LNCaP clone FGC (cell line): ENCODE data around the gene ENTPD6.
"Not testable (repeated sequence)": the region's sequence is repeated elsewhere in the genome, so short reads cannot be mapped to it uniquely, and the experiment has no call there.

Source experiments
- DNase-seq: peaks from one replicate; pipeline ENCODE4 v3.0.0-alpha.2; 2011; ENCODE audit warnings: low read depth
- H3K4me3 ChIP-seq: 2 replicates; pipeline ENCODE4 v1.5.1; 2011; ENCODE audit warnings: mild to moderate bottlenecking, low read depth, low read length, control low read depth
- TF ChIP-seq, protein P1 (sequence below): IDR thresholded peaks from 2 replicates; pipeline ENCODE4 v1.5.1; 2012; ENCODE audit warnings: mild to moderate bottlenecking; ENCODE audit not compliant: control insufficient read depth, insufficient read depth; ENCODE audit errors: extremely low read depth

ENTPD6 gene

DNA sequence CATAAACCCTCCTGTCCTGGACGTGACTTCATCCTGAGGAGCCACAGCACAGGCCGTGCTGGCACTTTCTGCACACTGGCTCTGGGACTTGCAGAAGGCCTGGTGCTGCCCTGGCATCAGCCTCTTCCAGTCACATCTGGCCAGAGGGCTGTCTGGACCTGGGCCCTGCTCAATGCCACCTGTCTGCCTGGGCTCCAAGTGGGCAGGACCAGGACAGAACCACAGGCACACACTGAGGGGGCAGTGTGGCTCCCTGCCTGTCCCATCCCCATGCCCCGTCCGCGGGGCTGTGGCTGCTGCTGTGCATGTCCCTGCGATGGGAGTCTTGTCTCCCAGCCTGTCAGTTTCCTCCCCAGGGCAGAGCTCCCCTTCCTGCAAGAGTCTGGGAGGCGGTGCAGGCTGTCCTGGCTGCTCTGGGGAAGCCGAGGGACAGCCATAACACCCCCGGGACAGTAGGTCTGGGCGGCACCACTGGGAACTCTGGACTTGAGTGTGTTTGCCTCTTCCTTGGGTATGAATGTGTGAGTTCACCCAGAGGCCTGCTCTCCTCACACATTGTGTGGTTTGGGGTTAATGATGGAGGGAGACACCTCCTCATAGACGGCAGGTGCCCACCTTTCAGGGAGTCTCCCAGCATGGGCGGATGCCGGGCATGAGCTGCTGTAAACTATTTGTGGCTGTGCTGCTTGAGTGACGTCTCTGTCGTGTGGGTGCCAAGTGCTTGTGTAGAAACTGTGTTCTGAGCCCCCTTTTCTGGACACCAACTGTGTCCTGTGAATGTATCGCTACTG, 30.3 kb downstream of the ENTPD6 start:
- H3K4me3 ChIP-seq = no peak overlapping the region
- no peak for DNase-seq
- TF ChIP-seq, protein P1, sequence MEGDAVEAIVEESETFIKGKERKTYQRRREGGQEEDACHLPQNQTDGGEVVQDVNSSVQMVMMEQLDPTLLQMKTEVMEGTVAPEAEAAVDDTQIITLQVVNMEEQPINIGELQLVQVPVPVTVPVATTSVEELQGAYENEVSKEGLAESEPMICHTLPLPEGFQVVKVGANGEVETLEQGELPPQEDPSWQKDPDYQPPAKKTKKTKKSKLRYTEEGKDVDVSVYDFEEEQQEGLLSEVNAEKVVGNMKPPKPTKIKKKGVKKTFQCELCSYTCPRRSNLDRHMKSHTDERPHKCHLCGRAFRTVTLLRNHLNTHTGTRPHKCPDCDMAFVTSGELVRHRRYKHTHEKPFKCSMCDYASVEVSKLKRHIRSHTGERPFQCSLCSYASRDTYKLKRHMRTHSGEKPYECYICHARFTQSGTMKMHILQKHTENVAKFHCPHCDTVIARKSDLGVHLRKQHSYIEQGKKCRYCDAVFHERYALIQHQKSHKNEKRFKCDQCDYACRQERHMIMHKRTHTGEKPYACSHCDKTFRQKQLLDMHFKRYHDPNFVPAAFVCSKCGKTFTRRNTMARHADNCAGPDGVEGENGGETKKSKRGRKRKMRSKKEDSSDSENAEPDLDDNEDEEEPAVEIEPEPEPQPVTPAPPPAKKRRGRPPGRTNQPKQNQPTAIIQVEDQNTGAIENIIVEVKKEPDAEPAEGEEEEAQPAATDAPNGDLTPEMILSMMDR = no peak

DNA sequence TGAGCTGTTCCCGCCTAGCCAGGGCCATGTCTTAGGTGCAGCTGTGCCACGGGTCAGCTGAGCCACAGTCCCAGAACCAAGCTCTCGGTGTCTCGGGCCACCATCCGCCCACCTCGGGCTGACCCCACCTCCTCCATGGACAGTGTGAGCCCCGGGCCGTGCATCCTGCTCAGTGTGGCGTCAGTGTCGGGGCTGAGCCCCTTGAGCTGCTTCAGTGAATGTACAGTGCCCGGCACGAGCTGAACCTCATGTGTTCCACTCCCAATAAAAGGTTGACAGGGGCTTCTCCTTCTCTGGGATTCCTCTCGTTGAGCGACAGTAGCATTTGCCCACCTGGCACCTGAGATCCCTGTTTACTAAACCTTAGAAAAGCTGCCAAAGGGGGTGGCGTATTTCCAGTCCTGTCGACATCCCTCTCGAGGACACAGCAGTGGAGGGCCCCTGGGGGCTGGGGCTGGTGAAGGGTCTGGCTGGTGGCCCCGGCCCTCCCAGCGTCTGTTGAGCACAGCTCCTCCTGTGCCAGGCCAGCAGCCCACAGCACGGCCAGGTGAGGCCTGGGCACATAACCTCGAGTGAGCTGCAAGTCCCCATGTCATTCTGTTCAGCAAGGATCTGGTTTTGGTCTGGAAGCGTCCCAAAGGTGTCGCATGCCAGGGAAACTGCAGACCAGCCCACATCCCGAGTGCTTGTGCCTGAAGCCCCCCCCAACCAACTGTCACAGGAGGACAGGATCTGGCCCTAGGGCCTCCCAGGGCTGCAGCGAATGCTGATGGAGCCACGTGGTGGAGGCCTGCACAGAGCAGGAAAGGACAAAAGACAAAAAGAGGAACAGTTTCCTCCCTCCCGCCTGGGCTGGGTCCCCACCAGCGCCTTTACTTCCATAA, 31.2 kb downstream of the ENTPD6 start:
- H3K4me3 ChIP-seq = no peak overlapping the region
- TF ChIP-seq, protein P1 = no peak
- DNase-seq = no peak

DNA sequence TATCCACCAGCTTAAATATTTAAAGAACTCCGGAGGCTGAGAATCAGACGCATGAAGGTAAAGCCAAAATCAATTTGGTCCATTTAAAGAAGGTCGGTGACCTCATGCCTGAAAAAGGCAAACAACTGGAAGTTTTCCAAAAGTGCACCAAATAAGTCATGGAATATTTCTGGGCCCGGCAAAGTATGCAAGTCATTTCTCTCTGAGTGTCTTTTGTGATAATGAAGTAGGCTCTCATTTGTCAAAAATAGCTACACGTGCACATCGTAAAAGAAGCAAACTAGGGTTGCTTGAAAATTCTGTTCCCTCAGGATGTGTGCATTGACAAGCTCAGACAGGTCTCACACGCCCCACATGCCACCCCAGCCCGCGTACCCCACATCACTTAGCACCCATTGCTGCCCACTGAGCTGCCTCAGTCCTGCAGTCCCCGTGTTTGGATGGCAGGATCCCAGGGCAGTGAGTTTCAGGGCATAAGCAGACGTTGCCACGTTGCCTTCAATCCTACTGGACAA, 31.9 kb downstream of the ENTPD6 start:
- peak; percentile 91 for DNase-seq
- H3K4me3 ChIP-seq = no peak overlapping the region
- TF ChIP-seq, protein P1 = no peak

DNA sequence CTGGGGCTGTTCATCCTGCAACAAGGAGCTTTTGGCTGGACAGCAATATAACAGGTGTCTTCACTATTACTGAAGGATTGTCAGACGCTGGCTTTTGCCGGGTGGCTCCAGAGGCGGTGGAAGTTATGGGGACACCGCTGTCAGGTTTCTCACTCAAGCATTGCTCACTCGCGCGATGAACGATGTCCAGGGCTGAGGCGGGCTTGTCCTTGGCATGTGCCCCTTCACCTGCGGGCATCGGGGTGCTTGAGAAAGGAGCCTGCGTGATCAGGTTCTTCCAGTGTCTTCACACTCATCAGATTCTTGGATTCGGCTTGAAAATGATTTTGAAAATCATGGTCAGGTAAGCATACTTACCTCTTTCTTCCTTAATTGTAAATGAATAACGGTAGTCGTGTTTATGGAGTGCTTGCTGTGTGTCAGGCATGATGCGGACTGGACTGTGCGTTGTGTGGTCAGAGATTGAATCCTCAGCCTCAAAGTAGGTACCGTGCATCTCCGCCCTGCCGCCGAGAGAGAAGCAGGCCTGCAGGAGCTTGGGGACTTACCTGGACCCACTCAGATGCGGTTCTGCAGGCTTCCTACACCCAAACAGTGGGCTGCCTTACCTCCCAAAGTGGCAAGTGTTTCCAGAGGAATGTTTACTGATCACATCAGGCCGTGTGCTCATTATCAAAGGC, 34.1 kb downstream of the ENTPD6 start:
- no peak overlapping the region for H3K4me3 ChIP-seq
- no peak for DNase-seq
- TF ChIP-seq, protein P1 = no peak

DNA sequence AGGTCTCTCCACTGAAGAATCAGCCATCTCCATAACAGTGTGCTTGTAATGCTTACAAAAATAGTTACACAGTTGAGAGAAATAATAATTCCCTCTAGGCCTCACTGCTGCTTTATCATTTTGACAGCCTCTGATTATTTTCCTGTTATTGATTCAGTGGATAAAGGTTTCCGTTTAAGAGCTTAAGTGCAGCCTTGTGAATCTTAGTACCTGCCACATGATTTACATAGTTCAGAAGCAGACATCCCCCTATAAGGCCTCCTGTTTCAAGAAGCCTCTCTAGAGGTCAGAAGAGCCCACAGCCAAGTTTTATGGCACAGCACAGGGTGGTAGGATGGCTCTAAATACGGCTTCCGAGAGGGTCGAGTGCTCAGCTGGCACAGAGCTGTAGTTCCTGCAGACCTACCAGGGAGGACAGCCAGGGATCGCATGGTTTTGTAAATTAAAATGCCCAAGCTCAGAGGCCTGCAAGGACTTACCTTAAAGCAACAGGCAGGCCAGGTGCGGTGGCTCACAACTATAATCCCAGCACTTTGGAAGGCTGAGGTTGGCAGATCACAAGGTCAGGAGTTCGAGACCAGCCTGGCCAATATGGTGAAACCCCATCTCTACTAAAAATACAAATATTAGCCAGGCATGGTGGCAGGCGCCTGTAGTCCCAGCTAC, 34.8 kb downstream of the ENTPD6 start:
- TF ChIP-seq, protein P1 = no peak
- DNase-seq = no peak
- H3K4me3 ChIP-seq = no peak overlapping the region

DNA sequence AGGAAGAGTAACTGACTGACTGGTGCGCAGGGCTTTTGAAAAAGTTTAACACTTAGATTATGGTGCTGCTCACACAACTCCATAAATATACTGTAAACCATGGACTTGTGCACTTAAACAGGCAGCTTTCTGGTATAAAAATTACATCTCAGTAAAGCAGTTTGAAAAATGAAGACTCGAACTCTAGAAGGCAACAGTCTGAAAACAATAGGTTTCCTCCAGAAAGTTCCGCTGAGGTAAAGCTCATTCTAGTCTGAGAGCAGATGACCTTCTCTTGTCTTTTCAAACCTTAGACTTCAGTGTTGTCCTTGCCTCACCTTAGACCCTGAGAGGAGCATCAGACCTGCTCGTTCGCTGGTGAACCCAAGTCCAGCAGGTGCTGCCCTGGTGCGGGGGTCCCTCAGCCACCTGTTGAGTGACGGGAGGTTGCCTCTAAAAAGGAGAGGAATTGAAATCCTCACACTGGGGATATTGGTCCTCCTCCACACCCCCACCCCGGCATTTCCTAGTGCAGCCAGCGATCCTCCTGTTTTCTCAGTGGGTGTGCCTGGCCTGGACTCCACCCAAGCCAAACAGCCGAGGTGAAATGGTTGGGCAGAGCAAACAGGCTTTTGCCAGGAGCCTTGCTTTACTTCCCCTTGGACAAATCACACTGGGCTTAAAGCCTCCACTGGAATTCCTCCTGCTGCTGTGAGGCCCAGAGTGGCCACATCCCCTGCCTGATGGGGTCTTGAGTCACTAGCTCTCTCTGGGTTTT, 37.7 kb downstream of the ENTPD6 start:
- peak overlapping the region; percentile 22; the same call in 1 of the 2 replicates for H3K4me3 ChIP-seq
- TF ChIP-seq, protein P1 = no peak
- peak; percentile 94 for DNase-seq

DNA sequence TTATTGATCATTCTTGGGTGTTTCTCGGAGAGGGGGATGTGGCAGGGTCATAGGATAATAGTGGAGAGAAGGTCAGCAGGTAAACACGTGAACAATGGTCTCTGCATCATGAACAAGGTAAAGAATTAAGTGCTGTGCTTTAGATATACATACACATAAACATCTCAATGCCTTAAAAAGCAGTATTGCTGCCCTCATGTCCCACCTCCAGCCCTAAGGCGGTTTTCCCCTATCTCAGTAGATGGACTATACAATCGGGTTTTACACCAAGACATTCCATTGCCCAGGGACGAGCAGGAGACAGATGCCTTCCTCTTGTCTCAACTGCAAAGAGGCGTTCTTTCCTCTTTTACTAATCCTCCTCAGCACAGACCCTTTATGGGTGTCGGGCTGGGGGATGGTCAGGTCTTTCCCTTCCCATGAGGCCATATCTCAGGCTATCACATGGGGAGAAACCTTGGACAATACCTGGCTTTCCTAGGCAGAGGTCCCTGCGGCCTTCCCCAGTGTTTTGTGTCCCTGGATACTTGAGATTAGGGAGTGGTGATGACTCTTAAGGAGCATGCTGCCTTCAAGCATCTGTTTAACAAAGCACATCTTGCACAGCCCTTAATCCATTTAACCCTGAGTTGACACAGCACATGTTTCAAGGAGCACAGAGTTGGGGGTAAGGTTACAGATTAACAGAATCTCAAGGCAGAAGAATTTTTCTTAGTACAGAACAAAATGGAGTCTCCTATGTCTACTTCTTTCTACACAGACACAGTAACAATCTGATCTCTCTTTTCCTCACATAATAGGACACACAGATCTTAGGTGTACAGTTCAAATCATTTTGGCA, 38.7 kb downstream of the ENTPD6 start:
- H3K4me3 ChIP-seq, DNase-seq: not testable (repeated sequence)
